ENCODE measurements around the gene PCSK1.

PCSK1 gene

DNA sequence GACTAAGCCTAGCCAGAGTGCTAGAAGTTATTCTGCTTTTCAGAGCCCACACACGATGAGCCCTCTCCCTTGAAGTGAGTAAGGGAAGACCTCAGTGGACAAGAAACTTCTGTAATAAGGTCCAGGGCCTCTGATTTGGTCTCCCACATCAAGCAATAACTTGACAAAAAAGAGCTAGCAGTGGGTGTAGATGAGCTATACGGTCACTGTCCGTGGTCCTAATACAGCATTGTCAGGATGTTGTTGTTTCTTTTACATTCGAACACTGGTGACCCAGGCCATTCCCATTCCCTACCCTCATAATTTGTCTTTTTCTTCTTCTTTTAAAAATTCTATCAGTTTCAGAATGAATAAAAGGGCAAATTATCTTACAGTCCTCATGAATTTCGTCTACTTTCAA, 5.2 kb downstream of the PCSK1 start:
- H3K36me3 ChIP-seq (ENCODE audit: control insufficient read depth, insufficient read depth, low read length): no peaks in the 10 kb centered on the region
- H3K27ac ChIP-seq (ENCODE audit: low read depth, low read length, severe bottlenecking): no peak overlapping the region
- H3K9me3 ChIP-seq (ENCODE audit: control insufficient read depth, low read length): no peaks in the 10 kb centered on the region
- peaks cover 11% of the 10 kb centered on the region for H3K4me1 ChIP-seq (ENCODE audit: control insufficient read depth, insufficient read depth, low read length, poor library complexity, severe bottlenecking)
- WGBS, 2 experiments (ENCODE audit: insufficient coverage in 2 of 2): 0 to 71% methylated on average over 1 to 4 of the region's 5 CpGs
- no peak overlapping the region for H3K4me3 ChIP-seq (ENCODE audit: extremely low read depth, insufficient read depth, low read length, poor library complexity, severe bottlenecking)

DNA sequence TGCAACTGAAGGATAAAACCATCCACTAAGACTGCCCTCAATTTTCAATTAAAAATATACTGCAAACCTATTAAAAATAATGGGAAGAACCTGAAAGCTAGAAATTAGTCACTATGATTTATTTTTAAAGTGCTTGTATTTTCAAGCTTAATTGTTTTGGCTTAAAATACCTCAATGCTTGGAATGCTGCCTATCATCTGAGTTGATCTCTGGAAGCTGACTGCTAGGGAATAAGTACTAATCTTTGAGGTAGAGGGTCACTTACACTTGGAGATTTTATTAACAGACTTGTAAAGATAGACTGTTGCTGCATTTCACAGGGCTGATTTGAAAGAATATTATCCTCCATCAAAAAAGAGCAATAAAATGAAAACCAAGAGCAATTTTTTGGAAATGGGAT, 6.2 kb downstream of the PCSK1 start:
- Histone ChIP-seq H3K9me3 (ENCODE audit: control insufficient read depth, low read length) (no peaks in the 10 kb centered on the region), H3K4me1 (ENCODE audit: control insufficient read depth, insufficient read depth, low read length, poor library complexity, severe bottlenecking) (peaks cover 6% of the 10 kb centered on the region), H3K4me3 (ENCODE audit: extremely low read depth, insufficient read depth, low read length, poor library complexity, severe bottlenecking) (no peak overlapping the region), H3K36me3 (ENCODE audit: control insufficient read depth, insufficient read depth, low read length) (no peaks in the 10 kb centered on the region), H3K27ac (ENCODE audit: low read depth, low read length, severe bottlenecking) (no peak overlapping the region)

DNA sequence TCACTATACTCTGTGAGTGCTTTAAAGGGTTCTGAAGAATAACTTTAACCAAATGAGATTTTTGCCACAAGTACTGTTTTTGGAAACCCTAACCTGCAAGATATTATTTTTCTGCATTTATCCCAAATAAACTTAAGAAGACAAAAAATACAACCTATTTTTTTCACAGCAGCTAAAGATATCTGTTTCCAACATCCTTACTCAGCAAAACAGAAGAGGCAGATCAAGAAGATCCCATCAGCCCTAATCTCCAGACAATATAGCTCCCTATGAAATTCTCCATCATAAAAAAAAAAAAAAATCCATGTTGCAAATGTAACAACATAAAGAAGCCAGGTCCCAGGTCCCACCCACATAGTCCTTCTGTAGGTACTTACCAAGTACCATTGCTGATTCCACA, 7.6 kb downstream of the PCSK1 start:
- Histone ChIP-seq H3K27ac (ENCODE audit: low read depth, low read length, severe bottlenecking) (no peak overlapping the region), H3K9me3 (ENCODE audit: control insufficient read depth, low read length) (no peaks in the 10 kb centered on the region), H3K4me3 (ENCODE audit: extremely low read depth, insufficient read depth, low read length, poor library complexity, severe bottlenecking) (no peak overlapping the region), H3K4me1 (ENCODE audit: control insufficient read depth, insufficient read depth, low read length, poor library complexity, severe bottlenecking) (no peaks in the 10 kb centered on the region), H3K36me3 (ENCODE audit: control insufficient read depth, insufficient read depth, low read length) (no peaks in the 10 kb centered on the region)

GRCh38 chr5:96415897-96416296, 17.2 kb downstream of the PCSK1 start:
- WGBS, 2 experiments (ENCODE audit: insufficient coverage in 2 of 2): no CpG with 5 or more reads among the region's 3 CpGs
- no peaks in the 10 kb centered on the region for H3K9me3 ChIP-seq (ENCODE audit: control insufficient read depth, low read length)
- no peak overlapping the region for H3K4me3 ChIP-seq (ENCODE audit: extremely low read depth, insufficient read depth, low read length, poor library complexity, severe bottlenecking)
- H3K36me3 ChIP-seq (ENCODE audit: control insufficient read depth, insufficient read depth, low read length): no peaks in the 10 kb centered on the region
- no peak overlapping the region for H3K27ac ChIP-seq (ENCODE audit: low read depth, low read length, severe bottlenecking)
- no peaks in the 10 kb centered on the region for H3K4me1 ChIP-seq (ENCODE audit: control insufficient read depth, insufficient read depth, low read length, poor library complexity, severe bottlenecking)

DNA sequence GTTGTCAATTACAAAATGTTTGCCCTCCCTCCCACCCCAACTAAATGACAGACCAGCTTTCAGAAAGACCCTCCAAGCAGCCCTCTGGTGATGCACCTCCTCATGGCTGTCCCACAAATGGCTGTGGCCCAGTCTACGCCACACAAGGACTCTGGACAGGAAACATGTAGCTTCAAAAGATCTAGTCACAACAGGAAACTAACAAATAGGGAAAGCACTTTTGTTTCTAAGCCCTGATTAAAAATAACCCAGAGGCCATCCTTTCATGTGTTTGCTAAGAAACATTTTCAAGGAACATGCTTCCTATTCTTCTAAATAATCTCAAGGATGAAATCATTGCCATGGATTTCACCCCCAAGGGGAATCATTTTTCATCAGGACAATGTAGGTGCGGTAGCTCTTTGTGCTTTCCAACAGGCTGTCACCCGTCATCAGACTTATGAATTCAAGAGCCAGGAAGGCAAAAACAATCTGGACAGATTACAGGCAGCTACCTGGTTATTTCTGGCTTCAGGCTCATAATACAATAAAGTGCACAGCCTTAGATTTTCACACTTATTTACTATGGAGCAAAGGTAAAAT, 20.1 kb downstream of the PCSK1 start:
- Histone ChIP-seq H3K9me3 (ENCODE audit: control insufficient read depth, low read length) (no peaks in the 10 kb centered on the region), H3K36me3 (ENCODE audit: control insufficient read depth, insufficient read depth, low read length) (no peaks in the 10 kb centered on the region), H3K4me3 (ENCODE audit: extremely low read depth, insufficient read depth, low read length, poor library complexity, severe bottlenecking) (no peak overlapping the region), H3K27ac (ENCODE audit: low read depth, low read length, severe bottlenecking) (peak overlapping the region; percentile 10), H3K4me1 (ENCODE audit: control insufficient read depth, insufficient read depth, low read length, poor library complexity, severe bottlenecking) (no peaks in the 10 kb centered on the region)
- WGBS, 2 experiments (ENCODE audit: insufficient coverage in 2 of 2): 91 to 100% methylated on average over 3 of the region's 3 CpGs

DNA sequence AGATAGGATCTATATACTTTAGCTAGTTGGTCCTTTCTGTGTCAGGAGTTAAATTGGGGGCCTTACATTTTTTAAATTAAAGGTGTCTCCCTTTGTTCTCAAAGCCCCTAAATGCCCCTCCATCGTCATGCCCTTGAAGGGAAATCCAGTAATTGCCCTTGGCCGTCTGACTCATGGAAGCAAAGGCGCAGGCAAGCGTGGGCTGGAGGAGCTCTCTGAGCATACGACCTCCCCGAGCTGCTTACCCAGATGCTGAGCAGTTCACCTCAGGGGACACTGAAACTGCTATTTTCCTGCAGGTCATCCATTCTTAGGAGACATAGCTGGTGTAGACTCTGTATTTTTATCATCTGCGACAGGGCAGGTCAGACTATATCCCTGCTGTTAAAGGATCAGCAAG, 23.0 kb downstream of the PCSK1 start:
- H3K27ac ChIP-seq (ENCODE audit: low read depth, low read length, severe bottlenecking): no peak overlapping the region
- 84 to 97% methylated on average over 6 to 7 of the region's 7 CpGs for WGBS, 2 experiments (ENCODE audit: insufficient coverage in 2 of 2)
- H3K9me3 ChIP-seq (ENCODE audit: control insufficient read depth, low read length): no peaks in the 10 kb centered on the region
- H3K36me3 ChIP-seq (ENCODE audit: control insufficient read depth, insufficient read depth, low read length): no peaks in the 10 kb centered on the region
- no peaks in the 10 kb centered on the region for H3K4me1 ChIP-seq (ENCODE audit: control insufficient read depth, insufficient read depth, low read length, poor library complexity, severe bottlenecking)
- no peak overlapping the region for H3K4me3 ChIP-seq (ENCODE audit: extremely low read depth, insufficient read depth, low read length, poor library complexity, severe bottlenecking)

DNA sequence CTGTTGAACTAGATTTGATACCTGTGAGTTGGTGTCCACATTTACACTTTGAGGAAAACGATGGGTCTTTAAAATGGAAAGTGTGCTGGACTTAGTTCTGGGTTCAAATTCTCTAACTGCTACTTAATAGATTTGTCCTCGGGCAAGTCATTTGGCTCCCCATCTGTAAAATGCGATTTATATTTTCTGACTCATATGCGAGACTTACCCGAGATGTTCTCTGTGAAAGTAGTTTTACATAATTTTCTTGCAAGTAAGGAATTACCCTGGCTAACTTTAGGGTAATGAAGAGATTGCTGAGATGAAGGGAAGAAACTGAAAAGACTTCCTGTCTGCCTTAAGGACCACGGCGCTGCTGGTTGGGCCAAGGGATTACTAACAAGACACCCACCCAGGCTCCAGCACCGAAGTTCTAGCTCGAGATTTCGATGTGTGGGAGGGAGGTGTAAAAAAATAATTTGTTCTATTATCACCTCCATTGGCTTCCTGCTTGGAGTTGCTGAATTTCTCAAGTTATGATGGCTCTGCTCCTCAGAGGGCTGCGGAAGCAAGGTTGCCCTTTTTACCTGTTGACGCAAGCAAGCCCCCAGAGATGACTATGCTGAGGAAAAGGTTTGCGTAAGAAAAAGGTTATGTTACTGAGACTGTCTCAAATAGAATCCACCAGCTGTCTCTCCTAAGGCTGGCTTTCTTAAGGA, 24.1 kb downstream of the PCSK1 start:
- Histone ChIP-seq H3K36me3 (ENCODE audit: control insufficient read depth, insufficient read depth, low read length) (no peaks in the 10 kb centered on the region), H3K9me3 (ENCODE audit: control insufficient read depth, low read length) (no peaks in the 10 kb centered on the region), H3K27ac (ENCODE audit: low read depth, low read length, severe bottlenecking) (no peak overlapping the region), H3K4me1 (ENCODE audit: control insufficient read depth, insufficient read depth, low read length, poor library complexity, severe bottlenecking) (no peaks in the 10 kb centered on the region), H3K4me3 (ENCODE audit: extremely low read depth, insufficient read depth, low read length, poor library complexity, severe bottlenecking) (no peak overlapping the region)
- 89 to 93% methylated on average over 3 to 5 of the region's 13 CpGs for WGBS, 2 experiments (ENCODE audit: insufficient coverage in 2 of 2)

DNA sequence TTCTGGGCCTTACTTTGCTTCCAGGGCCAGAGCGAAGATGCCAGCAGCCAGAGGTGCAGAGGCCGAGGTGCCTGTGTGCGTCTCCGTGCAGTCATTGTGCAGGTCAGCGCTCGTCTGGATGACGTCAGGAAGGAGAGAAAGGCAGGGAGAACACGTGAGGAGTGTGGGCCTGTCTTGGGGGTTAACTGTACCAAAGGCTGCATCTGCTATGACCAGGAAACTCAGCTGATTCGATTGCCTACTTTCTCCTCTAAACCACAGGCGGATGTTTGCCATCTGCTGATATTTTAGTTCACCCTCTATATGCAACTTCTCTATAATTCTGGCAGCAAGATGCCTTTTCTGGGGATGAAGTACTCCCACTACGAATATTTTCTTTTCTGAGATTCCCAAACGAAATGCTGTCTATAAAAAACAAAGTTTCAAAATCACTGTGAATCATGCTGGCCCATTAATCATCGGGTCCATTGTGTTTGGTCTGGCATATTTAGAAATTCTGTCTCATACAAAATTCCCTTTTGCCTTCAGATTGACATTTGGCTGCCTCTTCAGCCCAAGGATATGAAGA, 24.8 kb downstream of the PCSK1 start:
- Histone ChIP-seq H3K27ac (ENCODE audit: low read depth, low read length, severe bottlenecking) (no peak overlapping the region), H3K36me3 (ENCODE audit: control insufficient read depth, insufficient read depth, low read length) (no peaks in the 10 kb centered on the region), H3K9me3 (ENCODE audit: control insufficient read depth, low read length) (no peaks in the 10 kb centered on the region), H3K4me1 (ENCODE audit: control insufficient read depth, insufficient read depth, low read length, poor library complexity, severe bottlenecking) (no peaks in the 10 kb centered on the region), H3K4me3 (ENCODE audit: extremely low read depth, insufficient read depth, low read length, poor library complexity, severe bottlenecking) (no peak overlapping the region)
- 95 to 96% methylated on average over 12 of the region's 13 CpGs for WGBS, 2 experiments (ENCODE audit: insufficient coverage in 2 of 2)

- Histone ChIP-seq H3K4me1 (ENCODE audit: control insufficient read depth, insufficient read depth, low read length, poor library complexity, severe bottlenecking) (no peaks in the 10 kb centered on the region), H3K4me3 (ENCODE audit: extremely low read depth, insufficient read depth, low read length, poor library complexity, severe bottlenecking) (no peak overlapping the region), H3K36me3 (ENCODE audit: control insufficient read depth, insufficient read depth, low read length) (no peaks in the 10 kb centered on the region), H3K27ac (ENCODE audit: low read depth, low read length, severe bottlenecking) (no peak overlapping the region), H3K9me3 (ENCODE audit: control insufficient read depth, low read length) (no peaks in the 10 kb centered on the region)
Measured at GRCh38 chr5:96407436-96407835, 25.6 kb downstream of the PCSK1 start.

DNA sequence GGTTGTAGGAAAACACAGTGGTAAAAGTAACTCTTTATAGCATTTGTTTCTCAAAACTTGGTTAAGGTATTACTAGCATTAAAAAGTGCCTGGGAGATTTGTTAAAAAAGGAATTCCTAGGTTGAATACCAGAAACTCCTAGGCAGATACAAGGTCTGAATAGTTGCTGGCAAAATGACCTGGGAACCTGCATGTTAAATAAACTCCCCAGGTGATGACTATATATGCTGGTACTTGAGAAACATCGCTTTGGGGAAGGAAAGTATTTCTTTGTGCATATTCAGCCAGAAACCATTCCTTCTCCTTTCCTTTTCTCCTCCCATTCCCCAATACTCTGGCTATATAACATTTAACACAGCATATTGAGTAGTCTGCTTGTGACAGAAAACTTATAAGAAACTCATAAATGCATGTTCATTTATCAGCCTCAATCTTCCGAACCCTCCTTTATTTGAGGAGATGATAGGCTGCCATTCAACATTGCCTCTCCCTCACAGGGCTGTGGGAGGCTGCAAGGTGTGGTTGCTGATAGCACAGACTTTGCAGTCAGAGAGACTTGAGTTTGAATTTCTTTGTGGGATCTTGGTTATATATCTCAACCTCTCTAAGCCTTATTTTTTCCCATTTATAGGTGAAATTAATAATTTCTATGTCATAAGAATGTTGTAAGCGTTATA, 28.7 kb downstream of the PCSK1 start:
- no peaks in the 10 kb centered on the region for H3K36me3 ChIP-seq (ENCODE audit: control insufficient read depth, insufficient read depth, low read length)
- no peak overlapping the region for H3K4me3 ChIP-seq (ENCODE audit: extremely low read depth, insufficient read depth, low read length, poor library complexity, severe bottlenecking)
- H3K9me3 ChIP-seq (ENCODE audit: control insufficient read depth, low read length): no peaks in the 10 kb centered on the region
- H3K4me1 ChIP-seq (ENCODE audit: control insufficient read depth, insufficient read depth, low read length, poor library complexity, severe bottlenecking): no peaks in the 10 kb centered on the region
- 100% methylated on average over 1 of the region's 3 CpGs; no CpG with 5 or more reads in 1 of the 2 experiments for WGBS, 2 experiments (ENCODE audit: insufficient coverage in 2 of 2)
- H3K27ac ChIP-seq (ENCODE audit: low read depth, low read length, severe bottlenecking): no peak overlapping the region

GRCh38 chr5:96402500-96402899, 30.5 kb downstream of the PCSK1 start:
- Histone ChIP-seq H3K27ac (ENCODE audit: low read depth, low read length, severe bottlenecking) (no peak overlapping the region), H3K4me1 (ENCODE audit: control insufficient read depth, insufficient read depth, low read length, poor library complexity, severe bottlenecking) (no peaks in the 10 kb centered on the region), H3K36me3 (ENCODE audit: control insufficient read depth, insufficient read depth, low read length) (no peaks in the 10 kb centered on the region), H3K4me3 (ENCODE audit: extremely low read depth, insufficient read depth, low read length, poor library complexity, severe bottlenecking) (no peak overlapping the region), H3K9me3 (ENCODE audit: control insufficient read depth, low read length) (no peaks in the 10 kb centered on the region)
- 92 to 94% methylated on average over 2 to 4 of the region's 6 CpGs for WGBS, 2 experiments (ENCODE audit: insufficient coverage in 2 of 2)
